Islet of Langerhans (tissue), 1 donor: ENCODE measurements around the gene CA14.
"Not testable (repeated sequence)": the region's sequence is repeated elsewhere in the genome, so short reads cannot be mapped to it uniquely, and the experiment has no call there.

Experiments
- FAIRE-seq: peaks from one replicate; lab custom pipeline; 2011; peaks lifted over from hg19 to GRCh38; lab: Jason Lieb, UNC

The CA14 gene

GRCh38 chr1:150236614-150237100 is 20.9 kb upstream of the CA14 start:
- no peak for FAIRE-seq

DNA sequence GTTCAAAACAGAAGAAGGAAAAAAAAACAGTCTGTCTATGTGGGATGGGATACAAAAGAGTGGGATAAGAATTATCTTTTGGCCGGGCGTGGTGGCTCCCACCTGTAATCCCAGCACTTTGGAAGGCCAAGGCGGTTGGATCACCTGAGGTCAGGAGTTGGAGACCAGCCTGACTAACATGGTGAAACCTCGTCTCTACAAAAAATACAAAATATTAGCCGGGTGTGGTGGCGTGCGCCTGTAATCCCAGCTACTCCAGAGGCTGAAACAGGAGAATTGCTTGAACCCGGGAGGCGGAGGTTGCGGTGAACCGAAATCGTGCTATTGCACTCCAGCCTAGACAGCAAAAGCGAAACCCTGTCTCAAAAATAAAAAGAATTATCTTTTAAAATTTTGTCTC is 20.4 kb upstream of the CA14 start:
- not testable (repeated sequence) for FAIRE-seq

GRCh38 chr1:150237746-150238145 is 19.8 kb upstream of the CA14 start:
- FAIRE-seq, result no peak

DNA sequence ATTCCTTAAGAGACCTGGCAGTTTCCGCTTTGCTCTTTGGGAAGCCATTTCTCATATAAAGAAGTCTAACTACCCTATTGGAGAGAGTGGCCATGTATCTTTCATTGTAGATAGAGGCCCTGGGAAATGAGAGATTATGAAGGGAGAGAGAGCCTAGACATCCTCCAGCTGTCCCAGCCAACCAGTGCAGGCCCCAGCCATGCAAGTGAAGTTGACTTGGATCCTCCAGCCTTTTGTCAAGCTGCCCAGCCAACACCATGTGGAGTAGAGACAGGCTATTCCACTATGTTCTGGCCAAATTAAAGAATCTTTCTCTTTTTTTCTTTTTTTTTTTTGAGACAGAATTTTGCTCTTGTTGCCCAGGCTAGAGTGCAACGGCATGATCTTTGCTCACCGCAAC is 14.6 kb upstream of the CA14 start:
- no peak for FAIRE-seq

DNA sequence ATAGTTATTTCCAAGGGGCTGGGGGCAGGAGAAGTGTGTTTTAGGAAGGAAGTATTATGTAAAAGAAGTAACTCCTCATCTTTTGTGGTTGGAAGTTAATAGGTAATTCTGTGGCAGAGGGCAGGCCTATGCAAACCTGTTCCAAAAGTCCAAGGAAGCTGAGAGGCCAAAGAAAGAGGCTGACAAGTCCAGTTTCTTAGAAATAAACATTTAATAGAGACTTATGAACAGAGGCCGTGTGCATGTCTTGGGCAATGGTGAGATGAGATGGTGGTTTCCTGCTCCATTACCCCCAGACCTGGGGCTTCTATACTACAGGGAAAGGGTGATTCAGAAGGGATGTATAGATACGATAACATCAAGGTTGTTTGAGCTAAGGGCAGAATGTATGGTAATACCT is 7.6 kb upstream of the CA14 start:
- no peak for FAIRE-seq

DNA sequence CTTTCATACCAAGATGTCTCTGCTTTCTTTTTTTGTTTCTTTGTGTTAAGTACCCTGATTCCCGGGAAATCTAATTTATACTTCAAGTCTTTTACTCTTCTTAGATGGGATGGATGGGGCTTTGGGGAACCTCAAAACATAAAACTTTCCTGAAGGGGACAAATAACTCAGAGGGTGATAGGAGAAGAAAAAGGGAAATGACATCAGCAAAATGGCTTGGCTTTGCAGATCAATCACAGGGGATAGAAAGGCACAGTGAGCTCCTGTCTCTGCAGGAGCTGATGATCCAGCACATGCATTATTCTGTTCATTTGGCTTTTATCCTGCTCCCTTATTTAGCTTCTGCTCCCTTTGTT is 1.4 kb upstream of the CA14 start:
- no peak for FAIRE-seq

DNA sequence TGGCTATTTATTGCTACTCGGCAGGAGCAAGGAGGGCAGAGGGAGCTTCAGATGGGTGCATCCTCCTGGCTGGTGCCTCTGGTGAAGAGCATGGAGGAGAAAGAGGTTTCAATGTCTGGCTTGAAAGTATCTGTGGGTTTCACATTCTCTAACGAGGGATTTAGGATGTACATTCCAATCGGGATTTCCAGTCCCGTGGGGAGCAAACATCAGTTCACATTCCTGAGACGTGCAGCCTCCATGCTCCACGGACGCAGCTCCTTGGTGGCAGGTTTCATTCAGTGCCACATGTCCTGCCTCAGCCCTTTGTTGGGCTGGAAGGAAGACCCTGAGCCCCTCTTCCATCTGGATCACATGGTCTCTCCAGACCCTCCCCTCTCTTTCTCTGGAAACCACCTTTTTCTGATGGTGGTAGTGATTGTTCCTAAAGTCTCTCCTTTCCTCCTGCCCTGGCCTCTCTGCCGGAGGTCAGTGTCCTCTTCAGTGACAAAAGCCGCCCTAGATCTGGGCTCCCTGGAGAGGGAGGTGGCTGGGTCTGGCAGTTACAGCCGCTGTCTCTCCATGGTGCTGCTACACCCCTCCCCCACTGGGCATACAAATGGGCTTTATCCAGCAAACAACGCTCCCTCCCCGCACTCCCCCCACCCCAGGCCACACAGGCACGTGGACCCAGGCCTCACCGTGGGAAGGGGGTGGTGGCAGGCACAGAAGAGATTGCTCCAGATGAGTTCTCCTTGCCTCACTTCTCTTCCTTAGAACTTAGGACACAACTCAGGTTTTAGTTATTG is 826 bp upstream of the CA14 start:
- no peak for FAIRE-seq

DNA sequence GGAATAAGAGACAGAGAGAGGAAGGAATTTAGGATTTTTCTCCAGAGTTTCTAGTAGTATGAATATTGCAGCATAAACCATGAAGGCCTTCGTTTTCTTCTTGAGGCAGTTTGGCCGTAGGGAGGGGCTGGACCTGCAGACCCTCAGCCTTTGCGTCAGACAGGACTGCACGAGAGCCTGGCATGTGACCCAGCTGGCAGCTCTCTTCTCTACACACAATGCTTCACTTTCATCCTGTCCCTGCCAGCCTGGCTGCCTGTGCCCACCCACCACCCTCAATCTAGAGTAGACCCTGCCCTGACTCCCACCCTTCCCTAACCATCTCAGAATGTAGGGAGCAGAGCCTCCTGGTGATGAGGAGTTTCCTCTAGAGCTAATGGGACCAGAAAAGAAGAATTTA is 1.6 kb downstream of the CA14 start:
- FAIRE-seq, result no peak

DNA sequence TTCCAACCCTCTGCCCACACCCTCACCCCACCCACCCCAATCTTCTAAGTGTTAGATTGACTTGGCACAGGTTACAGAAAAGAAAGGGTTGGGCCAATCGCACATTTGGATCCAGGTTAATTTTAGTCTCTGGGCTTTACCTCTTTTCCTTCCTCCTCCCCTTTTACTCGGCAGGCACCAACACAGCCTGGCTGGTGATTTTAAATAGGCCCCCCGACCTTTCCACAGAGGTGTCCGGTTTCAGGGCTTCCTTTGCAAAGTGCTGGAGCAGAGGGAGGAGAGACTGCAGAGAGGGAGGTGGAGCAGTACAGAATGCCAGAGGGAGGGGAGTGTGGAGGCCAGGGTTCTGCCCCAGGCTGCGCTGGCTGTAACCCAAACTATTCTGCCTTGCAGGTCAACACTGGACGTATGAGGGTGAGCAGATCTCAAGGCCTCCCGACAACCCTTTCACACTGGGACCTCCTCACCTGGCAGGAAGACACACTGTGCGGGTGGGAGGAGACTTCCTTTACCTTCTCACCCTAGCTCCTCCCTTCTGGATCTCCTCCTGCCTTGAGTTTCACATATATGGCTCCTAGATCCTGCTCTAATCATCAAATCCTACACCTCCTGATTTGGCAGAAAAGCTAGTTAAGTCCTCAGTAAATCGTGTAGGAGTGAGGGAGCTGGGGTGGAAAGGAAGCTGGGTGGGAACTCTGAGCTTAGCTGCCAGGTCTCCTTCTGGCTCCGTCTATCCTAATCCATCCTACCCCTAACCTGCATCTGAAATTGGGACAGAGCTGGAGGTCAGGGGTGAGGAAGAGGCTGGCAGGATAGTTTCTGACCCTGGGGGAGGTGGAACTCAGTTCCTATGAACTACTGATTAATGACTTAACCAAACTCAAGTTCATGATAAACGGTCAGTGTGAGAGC is 2.4 kb downstream of the CA14 start:
- FAIRE-seq, result no peak

DNA sequence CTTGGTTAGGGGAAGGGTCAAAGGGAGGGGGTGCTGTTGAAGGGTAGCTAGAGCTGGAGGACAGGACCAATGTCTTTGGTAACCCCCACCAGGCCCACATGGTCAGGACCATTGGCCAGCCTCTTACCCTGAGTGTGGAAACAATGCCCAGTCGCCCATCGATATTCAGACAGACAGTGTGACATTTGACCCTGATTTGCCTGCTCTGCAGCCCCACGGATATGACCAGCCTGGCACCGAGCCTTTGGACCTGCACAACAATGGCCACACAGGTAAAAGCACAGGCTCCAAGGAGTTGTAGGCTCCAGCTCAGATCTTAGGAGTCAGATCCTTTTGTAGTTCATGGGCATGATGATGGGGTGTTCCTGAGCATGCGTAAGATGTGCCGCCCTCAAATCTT is 3.8 kb downstream of the CA14 start:
- no peak for FAIRE-seq

DNA sequence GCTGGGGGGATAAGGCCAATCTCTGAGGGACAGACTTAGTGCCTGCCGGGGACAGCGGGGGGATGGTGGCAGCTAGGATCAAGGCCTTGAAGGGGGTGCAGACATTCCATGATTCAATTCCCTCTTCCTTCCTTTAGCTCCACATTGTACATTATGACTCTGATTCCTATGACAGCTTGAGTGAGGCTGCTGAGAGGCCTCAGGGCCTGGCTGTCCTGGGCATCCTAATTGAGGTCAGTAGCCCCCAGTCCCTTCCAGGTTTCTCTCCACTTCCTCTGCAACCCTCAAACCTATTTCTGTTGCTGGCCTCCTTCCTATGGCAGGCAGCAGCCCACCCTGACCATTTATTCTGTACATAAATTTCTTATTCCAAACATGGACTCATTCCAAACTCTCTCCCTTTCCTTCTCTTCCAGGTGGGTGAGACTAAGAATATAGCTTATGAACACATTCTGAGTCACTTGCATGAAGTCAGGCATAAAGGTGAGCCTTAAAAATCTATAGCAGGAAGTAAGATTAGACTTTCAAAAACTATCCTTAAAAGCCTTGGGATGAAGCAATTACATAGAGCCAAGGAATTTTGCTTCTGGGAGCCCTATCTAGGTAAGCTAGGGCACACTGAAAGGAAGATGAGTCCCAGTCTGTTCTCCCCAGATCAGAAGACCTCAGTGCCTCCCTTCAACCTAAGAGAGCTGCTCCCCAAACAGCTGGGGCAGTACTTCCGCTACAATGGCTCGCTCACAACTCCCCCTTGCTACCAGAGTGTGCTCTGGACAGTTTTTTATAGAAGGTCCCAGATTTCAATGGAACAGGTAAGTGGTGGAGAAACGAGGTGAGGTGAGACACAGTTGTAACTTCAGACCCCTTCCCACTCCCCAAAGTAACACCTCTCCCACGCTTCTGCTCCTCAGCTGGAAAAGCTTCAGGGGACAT is 5.1 kb downstream of the CA14 start:
- no peak for FAIRE-seq

- no peak for FAIRE-seq
Measured at GRCh38 chr1:150263549-150263948, 6.0 kb downstream of the CA14 start.

GRCh38 chr1:150267896-150268295 is 10.3 kb downstream of the CA14 start:
- FAIRE-seq, result no peak

GRCh38 chr1:150268340-150268704 is 10.7 kb downstream of the CA14 start:
- FAIRE-seq, result no peak

GRCh38 chr1:150268705-150269403 is 11.3 kb downstream of the CA14 start, which contains the start of gene APH1A:
APH1A (minus strand) TSS chr1:150269016; CDS start chr1:150268810, 206 bp downstream.
- FAIRE-seq, result no peak

GRCh38 chr1:150269451-150269850 is 11.9 kb downstream of the CA14 start:
- no peak for FAIRE-seq

GRCh38 chr1:150271291-150271959 is 13.9 kb downstream of the CA14 start:
- FAIRE-seq, result no peak

DNA sequence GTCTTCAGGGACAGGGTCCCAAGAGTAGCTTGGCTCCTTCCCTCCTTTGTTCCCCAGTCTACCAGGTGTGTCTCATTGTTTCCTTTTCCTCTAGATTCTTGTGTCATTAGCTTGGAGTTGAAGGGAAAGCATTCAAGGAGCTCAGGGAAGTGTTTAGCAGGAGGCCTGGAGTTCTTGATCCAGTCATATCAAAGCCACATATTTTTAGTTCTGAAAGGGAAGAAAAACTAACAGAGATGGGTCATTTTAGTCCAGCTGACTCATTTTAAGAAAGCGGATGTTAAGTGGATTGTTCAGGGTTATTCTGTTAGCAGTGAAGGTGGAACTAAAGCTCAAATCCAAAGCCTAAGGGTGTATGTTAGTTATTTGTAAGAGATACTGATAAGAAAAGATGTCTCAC is 15.7 kb downstream of the CA14 start:
- no peak for FAIRE-seq

GRCh38 chr1:150280138-150280707 is 22.6 kb downstream of the CA14 start:
- FAIRE-seq, result no peak

- peak; percentile 47 for FAIRE-seq
Measured at GRCh38 chr1:150281221-150281757, 23.7 kb downstream of the CA14 start.
